GM19372 (cell line): ENCODE measurements around the gene CD58.
A peak's percentile ranks its signal among the peaks of the same experiment; 100 is the strongest.

ENCODE experiments used
- ATAC-seq: cut with Tn5 transposase; IDR thresholded peaks from one replicate; pipeline ENCODE4 v1.9.1; 2021; ENCODE audit warnings: mild to moderate bottlenecking, low read depth, moderate library complexity; ENCODE audit not compliant: unreplicated experiment

The CD58 gene

DNA sequence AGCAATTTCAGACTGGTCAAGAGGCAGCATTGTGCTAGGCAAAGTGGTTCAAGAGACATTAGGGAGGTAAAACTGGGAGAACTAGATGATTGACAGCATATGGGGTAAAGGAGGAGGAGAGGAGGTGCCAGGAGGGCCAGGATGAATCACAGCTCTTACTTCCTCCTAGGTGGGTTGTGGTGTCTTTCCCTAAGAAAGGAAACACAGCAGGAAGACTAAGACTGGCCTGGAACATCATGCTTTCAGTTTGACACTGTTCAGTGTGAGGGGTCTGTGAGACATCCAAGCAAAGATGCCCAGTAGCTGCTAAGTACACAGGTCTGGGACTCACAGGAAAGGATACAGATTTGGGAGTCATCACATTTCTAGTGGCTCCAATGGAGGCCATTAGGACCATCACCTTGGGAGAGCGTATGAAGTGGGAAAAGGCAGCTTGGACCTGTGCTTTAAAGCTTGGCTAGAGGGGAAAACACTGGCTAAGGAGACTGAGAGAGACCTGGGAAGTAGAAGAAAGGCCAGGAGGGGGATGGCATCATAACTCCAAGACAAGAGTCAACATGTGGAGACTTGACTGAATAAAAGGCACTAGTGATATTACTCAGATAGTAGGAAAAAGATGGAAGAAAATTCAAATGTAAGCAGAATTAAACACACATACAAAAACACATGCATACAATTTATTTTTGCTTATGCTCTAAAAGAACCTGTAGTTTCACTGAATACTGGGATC is 17.3 kb downstream of the CD58 start:
- no peak for ATAC-seq

DNA sequence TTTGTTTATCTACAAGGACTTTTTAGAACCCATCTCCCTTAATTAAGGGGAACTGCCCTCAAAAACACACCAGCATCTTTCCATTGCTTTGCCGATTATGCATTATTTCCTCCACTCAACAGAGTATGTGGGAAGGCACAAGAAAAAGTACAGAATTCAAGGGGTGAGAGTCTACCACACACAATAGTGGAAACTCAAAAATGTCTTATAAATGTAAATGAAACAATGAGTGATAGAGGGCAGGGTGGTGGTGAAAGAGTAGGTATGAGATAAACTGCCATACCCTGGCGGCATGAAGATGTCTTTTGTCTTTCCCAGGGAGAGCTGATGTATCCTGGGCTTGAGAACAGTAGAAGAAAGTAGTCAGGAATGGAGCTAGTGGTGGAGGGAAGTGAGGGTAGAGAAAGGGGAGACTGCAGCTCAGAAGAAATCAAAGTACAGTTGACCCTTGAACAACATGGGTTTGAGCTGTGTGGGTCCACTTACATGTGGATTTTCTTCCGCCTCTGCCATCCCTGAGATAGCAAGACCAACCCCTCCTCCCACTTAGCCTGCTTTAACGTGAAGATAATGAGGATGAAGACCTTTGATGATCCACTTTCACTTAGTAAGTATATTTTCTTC is 24.4 kb downstream of the CD58 start:
- ATAC-seq = no peak

DNA sequence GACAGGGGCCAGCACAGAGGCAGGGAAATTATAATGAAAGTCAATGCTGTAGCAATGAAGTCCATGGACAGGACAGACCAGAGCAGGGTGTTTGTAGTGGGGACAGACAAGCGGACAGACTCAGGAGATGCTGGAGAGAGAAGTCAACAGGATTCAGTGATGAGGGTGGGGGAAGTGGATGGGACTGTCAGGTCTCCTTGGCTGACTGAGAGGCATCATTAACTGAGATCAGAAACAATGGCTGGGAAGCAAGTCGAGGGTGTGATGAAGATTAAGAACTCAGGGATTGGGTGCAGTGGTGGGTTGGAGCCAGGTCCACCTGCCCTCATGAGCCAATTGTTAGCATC is 25.5 kb downstream of the CD58 start:
- ATAC-seq = peak; percentile 5

DNA sequence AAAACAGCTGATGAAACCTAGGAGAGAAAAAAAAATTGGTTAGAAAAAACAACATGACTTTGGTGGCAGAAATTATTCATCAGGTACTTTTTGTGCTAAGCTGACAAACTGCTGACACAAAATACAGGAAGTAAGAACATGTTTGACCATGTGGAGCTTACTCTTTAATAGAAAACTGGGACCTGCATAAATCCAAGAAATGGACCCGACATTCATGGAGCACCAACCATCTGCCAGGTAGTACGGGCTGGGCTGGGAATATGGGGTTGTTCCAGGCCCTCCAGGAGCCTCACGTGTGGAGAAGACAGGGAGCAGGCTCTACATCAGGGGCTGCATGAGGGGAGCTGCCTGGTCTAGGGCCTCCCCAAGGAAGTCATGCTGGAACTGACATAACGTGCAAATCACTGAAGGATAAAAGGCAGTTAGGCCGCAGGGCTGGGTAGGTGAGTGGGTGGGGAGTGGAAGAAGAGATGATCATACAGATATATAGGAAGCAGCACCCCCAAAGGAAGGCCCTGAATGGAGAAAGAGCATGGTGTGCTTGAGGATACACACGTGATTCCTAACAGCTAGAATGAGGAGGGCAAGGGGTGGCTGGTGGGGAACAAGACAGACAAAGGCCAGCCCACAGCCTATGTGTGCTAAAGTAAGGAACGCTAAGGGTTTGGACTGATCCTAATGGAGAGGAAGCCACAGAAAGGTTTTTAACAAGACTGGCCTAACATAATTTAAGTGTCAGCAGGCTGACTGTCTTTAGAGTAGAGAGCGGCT is 26.1 kb downstream of the CD58 start:
- peak; percentile 49 for ATAC-seq

DNA sequence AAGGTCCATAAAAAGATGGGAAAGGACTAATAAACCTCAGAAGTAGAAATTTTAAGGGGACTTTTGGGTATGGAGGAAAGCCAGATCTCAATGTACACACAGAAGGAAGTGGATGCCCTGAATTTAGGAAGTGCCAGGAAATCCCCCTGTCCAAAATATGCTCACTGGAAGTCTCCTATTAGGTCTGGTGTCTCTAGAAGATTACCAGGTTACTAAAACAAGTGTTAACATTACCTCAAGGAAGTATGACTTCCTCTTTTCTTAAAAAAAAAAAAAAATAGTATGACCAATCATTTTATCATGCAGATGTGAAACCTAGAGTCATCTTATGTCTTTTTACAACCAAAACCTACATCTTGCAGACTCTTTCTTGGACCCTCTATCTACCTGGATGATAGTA is 30.7 kb downstream of the CD58 start:
- ATAC-seq = peak; percentile 45

DNA sequence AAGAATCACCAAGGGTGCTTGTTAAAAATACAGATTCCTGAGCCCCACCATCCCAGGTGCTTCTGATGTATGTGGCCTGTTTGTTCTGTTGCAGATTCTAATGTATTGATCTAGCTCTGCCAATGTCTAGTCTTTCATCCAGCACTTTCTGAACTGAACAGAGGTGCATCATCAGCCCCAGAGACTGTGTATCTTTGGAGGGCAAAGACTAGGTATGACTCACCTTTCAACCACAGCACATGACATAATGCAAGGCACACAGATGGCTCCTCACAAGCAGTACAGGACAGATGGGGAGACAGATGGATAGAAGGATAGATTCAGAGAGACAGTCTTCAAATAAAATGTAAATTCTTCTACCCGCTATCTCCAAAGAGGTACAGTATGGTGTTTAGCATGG is 32.3 kb downstream of the CD58 start:
- peak; percentile 52 for ATAC-seq

DNA sequence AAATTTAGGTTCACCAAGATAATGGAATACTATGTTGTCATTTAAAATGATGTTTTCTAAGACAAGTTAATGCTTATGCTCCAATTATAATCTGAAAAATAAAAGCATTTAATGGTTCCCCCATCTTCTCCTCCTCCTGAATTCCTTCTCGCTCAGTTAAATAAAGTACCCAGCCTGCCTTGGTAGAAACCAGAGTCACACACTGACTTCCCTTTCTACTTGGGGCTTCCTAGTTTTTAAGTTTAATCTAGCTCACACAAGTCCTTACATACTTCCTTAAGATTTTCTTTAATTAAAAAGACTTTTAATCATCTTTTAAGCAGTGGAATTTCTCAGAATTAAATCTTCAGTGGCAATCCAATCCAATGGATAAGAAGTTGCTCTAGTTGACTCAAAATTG is 32.9 kb downstream of the CD58 start:
- no peak for ATAC-seq

DNA sequence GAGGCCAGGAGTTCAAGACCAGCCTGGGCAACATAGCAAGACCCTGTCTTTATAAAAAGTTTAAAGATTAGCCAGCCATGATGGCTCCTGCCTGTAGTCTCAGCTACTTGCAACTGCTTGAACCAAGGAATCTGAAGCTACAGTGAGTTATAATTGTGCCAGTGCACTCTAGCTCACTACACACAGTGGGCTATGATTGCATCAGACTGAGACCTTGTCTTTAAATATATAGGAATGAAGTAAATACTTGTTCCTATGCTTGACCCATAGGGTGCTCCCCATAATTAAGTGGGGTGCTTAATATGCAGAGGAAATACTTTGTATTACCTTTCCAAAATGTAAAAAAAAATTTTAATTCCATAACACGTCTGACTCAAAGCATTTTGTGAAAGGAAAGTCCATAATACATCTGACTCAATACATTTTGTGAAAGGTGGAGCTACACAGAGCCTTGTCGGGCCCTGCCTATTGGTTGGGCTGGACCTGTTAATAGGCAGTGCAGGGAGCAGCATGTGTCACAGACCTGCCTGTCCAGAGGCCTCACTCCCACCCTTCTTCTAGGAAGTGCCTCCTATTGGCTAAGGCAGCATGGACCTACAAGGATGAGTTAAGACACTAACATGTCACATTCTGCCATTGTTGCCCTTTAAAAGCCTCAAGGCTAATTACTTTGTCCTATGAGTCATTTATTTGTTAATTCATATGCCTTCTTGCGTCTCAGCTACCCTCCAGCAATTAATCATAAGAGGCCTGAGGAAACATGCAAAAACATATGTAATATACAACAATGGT is 33.6 kb downstream of the CD58 start:
- no peak for ATAC-seq

DNA sequence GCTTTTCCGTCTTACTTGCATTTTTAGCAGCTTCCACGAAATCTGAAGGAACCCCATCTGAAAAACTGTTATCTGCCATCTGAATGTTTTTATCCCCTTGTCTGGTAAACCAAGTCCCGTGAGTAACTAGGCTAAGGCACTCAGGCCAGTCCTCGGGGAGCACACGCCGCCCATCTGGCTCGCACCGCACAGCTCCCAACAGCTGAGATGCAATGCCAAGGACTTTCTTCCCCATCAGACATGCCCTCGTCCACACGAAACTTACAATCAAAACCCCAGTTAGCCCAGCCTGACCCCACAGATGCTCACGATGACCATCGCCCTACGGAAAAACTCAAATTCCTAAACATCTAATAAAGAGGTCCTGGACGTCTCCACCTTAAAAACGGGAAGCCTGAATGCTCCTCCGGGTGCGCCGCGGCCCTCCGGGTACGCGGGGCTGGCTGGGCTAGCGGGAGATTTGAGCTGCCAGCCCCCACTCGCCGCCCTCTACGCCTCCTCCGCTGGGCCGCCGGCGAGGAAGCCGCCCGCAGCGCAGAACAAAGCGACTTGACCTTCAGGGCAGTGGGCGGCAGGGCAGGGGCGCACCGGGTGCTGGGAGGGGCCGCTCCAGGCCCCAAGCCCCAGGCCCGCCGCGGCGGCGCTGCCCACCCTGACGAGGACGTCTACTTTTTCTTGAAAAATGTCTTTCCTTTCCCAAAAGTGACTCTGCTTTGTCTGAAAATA is 36.6 kb downstream of the CD58 start:
- ATAC-seq = no peak

DNA sequence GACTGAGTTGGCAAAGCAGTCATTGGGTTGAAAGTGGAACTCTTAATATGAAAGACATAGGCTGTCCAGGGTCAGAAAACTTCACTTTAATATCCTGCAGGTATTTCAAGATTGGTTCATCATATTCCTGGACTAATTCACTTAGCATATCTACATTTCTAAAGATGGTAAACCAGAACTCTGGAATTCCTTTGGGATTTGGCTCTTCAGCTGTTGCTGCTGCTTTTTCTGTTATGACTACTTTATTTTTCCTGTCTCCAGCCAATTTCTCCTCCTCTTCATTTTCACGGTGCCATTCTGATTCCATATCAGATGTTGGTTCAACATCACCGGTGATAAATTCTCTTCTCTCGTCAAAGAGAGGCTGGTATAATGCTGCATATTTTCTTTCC is 37.4 kb downstream of the CD58 start:
- ATAC-seq = no peak

DNA sequence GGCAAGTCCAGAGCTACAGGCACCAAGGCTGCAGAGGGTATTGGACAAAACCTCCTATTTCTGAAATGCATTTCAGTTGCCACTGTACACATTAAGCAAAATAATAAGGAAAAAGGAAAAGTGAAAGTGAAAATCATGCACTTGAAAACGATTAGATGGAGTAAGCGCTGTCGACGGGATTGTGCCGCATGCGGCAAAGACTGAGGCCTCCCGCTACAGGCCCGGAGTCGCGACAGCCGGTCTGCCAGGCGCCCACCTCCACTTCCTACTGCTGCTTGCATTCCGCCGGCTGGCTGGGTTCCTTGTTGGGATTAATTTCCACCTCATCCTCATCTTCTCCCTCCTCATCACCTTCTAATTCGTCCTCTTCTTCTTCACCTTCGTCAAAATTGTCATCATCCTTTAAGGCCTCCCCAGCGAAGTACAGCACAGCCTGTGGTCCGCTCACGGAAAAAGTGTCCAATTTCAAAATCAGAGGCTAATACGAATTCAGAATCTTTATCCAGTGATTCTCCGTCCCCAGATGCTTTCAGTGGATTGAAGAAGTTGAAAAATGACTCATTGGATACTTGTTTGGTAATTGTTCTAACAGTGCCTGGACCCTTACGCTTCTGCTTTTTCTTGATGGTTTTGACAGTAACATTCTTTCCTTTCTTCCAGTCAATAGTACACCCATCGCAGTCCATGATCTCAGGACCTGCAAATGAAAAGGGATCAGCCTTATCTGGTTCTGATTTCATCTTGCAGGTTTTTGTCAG is 38.0 kb downstream of the CD58 start:
- ATAC-seq = no peak

DNA sequence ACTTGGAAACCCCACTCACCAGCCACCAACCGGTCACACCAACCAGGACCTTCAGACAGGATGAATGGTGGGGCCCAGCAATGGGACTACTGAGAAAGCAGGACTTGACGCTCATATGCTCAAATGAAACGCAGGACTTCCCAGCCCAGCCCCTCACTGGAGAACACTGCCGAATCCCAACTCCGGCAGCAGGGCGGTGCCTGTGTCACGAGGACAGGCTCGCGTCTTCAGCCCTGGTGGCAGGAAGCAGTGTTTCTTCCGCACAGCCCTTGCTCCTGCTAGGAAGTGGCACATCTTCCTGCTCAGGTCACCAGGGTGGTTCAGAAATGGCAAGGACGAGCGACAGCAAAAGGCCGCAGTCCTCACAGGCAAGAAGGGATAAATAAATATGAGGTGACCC is 38.9 kb downstream of the CD58 start:
- no peak for ATAC-seq

DNA sequence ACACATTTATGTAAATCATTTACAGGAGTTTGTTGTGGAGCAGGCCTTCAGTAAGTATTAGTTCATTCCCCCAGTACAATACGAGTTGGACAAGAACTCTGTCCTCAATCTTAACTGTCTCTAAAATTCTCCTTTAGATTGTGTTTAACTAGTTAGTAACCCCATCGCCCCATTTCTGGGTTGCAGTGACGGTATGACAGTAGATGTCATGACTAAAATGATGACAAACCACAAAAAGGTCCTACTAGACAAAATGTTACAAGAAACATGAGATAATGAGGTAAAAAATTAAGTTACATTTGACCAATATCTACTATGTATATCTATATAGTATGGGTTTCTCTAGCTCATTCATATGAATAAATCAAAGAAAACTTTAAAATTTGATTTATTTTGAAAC is 41.1 kb downstream of the CD58 start:
- ATAC-seq = no peak

DNA sequence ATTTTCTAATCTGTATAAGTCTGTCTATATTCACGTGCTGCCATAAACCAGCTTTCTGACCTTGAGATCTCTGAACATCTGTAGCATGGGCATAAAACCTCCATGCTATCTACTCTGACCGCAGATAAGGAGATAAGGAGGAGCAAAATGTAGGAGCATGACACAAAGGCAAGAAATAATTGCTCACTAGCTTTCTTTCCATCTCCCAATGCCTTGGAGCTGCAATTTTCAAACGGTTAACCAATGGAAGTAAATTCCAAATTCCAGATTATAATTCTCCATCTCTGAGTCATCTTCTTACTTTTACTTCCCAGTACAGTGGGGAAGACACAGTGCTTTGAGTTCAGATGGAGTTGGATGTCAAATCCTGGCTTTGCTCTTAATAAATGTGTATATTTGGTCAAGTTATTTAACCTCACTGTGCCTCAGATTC is 41.6 kb downstream of the CD58 start:
- no peak for ATAC-seq

DNA sequence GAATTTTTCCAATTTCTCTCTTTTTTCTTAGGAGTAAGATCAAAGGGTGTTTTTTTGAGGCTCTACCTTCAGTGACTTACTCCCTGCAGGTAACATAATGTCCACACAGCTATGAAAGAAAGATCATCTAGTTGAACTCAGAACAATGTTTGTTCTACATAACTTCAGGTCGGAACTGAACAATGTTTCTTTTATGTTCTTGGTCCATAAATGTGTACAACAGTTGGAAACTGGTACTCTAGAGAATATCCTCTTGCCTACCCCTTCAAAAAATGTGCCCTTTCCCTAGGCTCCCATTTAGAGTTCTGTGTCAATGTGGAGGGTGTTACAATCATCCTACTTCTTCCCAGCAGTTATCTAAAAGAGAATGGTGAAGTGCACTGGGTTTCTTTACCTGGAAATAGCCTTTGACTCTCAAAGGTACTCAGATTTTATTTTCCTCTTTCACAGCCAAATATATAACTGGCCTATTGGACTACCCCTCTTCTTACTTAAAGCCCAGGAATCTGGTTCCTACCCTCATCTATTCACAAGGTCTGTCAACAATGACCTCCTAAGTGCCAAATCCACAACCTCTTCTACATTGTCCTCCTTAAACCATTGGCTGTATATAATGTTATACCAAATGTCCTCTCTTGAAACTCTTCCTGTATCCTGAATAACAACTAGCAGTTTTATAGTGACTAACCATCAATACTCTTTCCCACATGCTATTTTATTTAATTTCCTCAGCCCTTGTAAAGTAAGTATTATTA is 42.3 kb downstream of the CD58 start:
- ATAC-seq = no peak

DNA sequence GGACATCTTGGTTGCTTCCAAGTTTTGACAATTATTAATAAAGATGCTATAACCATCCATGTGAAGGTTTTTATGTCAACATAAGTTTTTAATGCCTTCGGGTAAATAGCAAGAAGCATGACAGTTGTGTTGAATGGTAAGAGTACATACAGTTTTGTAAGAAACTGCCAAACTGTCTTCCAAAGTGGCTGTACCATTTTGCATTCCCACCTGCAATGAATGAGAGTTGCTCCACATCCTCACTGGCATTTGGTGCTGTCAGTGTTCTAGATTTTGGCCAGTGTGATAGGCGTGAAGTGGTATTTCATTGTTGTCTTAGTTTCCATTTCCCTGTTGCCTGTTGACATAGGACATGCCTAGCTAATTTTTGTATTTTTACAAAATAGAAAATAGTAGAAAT is 45.4 kb downstream of the CD58 start:
- no peak for ATAC-seq

DNA sequence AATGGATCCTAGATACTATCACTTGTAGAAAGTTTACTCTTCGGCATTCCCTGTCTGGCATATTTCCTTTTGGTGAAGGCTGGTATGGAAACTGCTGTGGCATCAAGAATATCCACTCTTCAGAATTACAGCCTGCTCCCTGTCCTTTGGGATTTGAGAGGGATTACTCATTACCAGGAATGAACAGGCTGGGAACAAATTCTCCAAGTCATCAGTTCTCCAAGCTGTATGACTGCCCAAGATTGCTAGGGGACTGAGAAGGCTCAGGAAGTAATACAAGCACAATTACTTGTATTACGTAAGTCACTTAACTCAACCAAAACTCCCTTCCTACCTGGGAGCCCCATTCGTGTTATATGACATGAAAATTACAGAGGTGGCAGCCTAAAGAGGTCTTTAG is 49.6 kb downstream of the CD58 start:
- no peak for ATAC-seq

DNA sequence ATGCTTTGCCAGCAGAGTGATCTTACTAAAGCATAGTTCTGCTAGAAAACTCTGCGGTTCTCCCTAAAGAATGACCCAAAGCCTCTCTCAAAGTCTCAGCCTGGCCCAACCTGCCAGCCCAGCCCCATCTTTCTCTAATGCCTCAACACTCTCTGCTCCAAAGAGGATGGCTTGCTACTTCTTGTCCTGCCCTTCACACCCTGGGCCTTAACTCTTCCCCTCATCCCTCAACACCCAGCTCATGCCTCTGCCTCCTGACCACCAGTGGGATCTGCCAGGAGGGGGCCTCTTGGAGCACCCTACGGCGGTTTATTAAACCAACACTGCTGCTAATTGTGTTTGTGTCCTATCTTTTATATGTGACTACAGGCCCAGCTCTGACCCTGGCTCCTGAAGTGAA is 52.4 kb downstream of the CD58 start:
- no peak for ATAC-seq

DNA sequence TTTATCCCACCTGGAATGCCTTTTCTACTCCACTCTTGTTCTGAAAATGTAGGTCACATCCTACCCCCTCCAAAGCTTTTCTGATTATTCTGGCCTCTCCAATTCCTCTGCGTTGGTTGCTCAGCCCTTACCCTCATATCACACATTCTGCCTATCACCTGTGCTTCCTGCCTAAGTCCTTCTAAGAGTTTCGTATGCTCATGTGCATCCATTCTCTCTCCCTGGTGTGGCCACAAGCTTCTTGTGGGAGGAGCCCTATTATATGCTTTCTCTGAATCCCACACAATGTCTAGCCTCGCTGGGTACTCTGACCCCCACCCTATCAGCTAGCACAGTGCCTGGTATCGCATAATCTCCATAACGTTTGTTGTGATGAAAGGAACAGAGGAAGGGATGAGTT is 54.2 kb downstream of the CD58 start:
- no peak for ATAC-seq
